ENCODE results near the gene KIF3C.
"Not testable (repeated sequence)": the region's sequence is repeated elsewhere in the genome, so short reads cannot be mapped to it uniquely, and the experiment has no call there.

KIF3C gene

GRCh38 chr2:25972049-25972823, 10.1 kb downstream of the KIF3C start:
- no peak for DNase-seq (ENCODE audit: low spot score)
- TF ChIP-seq, protein P1, sequence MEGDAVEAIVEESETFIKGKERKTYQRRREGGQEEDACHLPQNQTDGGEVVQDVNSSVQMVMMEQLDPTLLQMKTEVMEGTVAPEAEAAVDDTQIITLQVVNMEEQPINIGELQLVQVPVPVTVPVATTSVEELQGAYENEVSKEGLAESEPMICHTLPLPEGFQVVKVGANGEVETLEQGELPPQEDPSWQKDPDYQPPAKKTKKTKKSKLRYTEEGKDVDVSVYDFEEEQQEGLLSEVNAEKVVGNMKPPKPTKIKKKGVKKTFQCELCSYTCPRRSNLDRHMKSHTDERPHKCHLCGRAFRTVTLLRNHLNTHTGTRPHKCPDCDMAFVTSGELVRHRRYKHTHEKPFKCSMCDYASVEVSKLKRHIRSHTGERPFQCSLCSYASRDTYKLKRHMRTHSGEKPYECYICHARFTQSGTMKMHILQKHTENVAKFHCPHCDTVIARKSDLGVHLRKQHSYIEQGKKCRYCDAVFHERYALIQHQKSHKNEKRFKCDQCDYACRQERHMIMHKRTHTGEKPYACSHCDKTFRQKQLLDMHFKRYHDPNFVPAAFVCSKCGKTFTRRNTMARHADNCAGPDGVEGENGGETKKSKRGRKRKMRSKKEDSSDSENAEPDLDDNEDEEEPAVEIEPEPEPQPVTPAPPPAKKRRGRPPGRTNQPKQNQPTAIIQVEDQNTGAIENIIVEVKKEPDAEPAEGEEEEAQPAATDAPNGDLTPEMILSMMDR (IDR thresholded peaks at IDR 0.05; ENCODE audit: extremely low read depth, missing control alignments): no peak

GRCh38 chr2:25971596-25971995, 10.7 kb downstream of the KIF3C start:
- TF ChIP-seq, protein P1 (IDR thresholded peaks at IDR 0.05; ENCODE audit: extremely low read depth, missing control alignments): no peak
- no peak for DNase-seq (ENCODE audit: low spot score)

- TF ChIP-seq, protein P1 (IDR thresholded peaks at IDR 0.05; ENCODE audit: extremely low read depth, missing control alignments): no peak
These were observed 15.6 kb downstream of the KIF3C start for GRCh38 chr2:25966531-25967270.

DNA sequence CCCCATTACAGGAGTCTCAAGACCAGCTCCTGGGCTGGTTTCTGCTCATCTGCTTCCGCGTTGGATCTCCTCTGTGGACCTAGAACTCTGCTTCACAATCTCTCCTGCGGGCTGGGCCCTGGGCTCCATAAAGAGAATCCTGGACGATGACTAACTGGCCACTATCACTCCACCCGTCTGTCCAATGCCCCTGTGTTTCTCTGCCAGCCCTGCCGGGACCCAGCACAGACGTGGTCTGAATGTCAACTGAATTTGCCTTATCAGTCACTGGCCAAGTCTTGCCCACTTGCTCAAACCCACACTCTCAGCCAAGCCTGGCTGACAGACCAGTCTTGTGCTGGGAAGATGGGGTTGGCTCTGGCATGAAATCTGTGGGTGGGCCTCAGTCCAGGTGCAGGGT, 17.4 kb downstream of the KIF3C start:
- DNase-seq (ENCODE audit: low spot score): no peak
- TF ChIP-seq, protein P1 (IDR thresholded peaks at IDR 0.05; ENCODE audit: extremely low read depth, missing control alignments): no peak

More at GRCh38 chr2:25966531-25967270, 15.6 kb downstream of the KIF3C start:
- no peak for DNase-seq (ENCODE audit: low spot score)

- DNase-seq (ENCODE audit: low spot score): no peak
- TF ChIP-seq, protein P1 (IDR thresholded peaks at IDR 0.05; ENCODE audit: extremely low read depth, missing control alignments): no peak
These were observed 21.4 kb downstream of the KIF3C start for GRCh38 chr2:25960920-25961319.

DNA sequence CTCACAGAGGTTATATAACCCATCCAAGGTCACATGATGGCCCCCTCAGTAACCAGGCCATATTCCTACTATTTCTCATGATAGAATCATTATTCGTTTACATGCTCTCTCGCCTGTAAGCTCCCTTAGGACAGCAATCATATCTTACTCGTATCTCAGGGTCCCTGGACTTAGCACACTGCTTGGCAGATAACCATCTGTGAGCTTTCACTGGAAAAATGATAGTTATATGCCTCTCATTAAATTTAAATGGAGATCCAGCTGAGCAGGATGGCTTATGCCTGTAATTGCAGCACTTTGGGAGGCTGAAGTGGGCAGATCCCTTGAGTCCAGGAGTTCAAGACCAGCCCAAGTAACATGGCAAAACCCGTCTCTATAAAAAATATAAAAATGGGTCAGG, 21.9 kb downstream of the KIF3C start:
- TF ChIP-seq, protein P1 (IDR thresholded peaks at IDR 0.05; ENCODE audit: extremely low read depth, missing control alignments): no peak
- DNase-seq (ENCODE audit: low spot score): no peak

- not testable (repeated sequence) for DNase-seq (ENCODE audit: low spot score)
These were observed 23.7 kb downstream of the KIF3C start for GRCh38 chr2:25958611-25959010.

Measured in GM20000 (cell line).